Astrocyte (in vitro differentiated cells and primary cell): ENCODE measurements around the gene ITPRID2. TPM values are rescaled to one million over a fixed set of nuclear protein-coding genes. Genes with fewer than 3 reads are reported as not detected.

ENCODE experiments used
- DNase-seq: peaks from one replicate; pipeline ENCODE4 v3.0.0-alpha.2; 2010; ENCODE audit warnings: low read depth
- FAIRE-seq: peaks from 2 replicates; lab custom pipeline; 2011; peaks lifted over from hg19 to GRCh38; lab: Jason Lieb, UNC
- H2AFZ ChIP-seq: 2 replicates; pipeline ENCODE4 v1.6.0; 2012; ENCODE audit warnings: low read depth, low read length, inconsistent platforms
- H3K27ac ChIP-seq: 2 replicates; pipeline ENCODE4 v1.5.1; 2011; ENCODE audit warnings: low read depth, low read length, inconsistent platforms
- H3K27me3 ChIP-seq: 2 replicates; pipeline ENCODE4 v1.6.0; 2011; ENCODE audit warnings: low read length, inconsistent platforms; ENCODE audit not compliant: insufficient read depth
- H3K36me3 ChIP-seq: 2 replicates; pipeline ENCODE4 v1.5.1; 2011; ENCODE audit warnings: low read length, inconsistent platforms; ENCODE audit not compliant: insufficient read depth
- H3K4me1 ChIP-seq: 2 replicates; pipeline ENCODE4 v1.5.1; 2011; ENCODE audit warnings: low read length, inconsistent platforms; ENCODE audit not compliant: insufficient read depth
- H3K4me2 ChIP-seq: 2 replicates; pipeline ENCODE4 v1.6.0; 2012; ENCODE audit warnings: low read length, inconsistent platforms
- H3K4me3 ChIP-seq: 2 replicates; pipeline ENCODE4 v1.5.1; 2011; ENCODE audit warnings: low read depth, mild to moderate bottlenecking, low read length, inconsistent platforms; ENCODE audit not compliant: insufficient read depth
- H3K79me2 ChIP-seq: 2 replicates; pipeline ENCODE4 v1.6.0; 2012; ENCODE audit warnings: mild to moderate bottlenecking, low read length, inconsistent platforms; ENCODE audit not compliant: insufficient read depth
- H3K9ac ChIP-seq: 2 replicates; pipeline ENCODE4 v1.6.0; 2012; ENCODE audit warnings: mild to moderate bottlenecking, low read length, inconsistent platforms
- H3K9me3 ChIP-seq: 2 replicates; pipeline ENCODE4 v1.5.1; 2012; ENCODE audit warnings: low read depth, mild to moderate bottlenecking, low read length, inconsistent platforms; ENCODE audit not compliant: insufficient read depth
- H4K20me1 ChIP-seq: 2 replicates; pipeline ENCODE4 v1.6.0; 2012; ENCODE audit warnings: low read length, inconsistent platforms; ENCODE audit not compliant: insufficient read depth
- H3K27ac Mint-ChIP-seq: one replicate; pipeline ENCODE4 v1.8.0; 2021; ENCODE audit warnings: mild to moderate bottlenecking, mixed read lengths; ENCODE audit not compliant: unreplicated experiment
- H3K27me3 Mint-ChIP-seq: one replicate; pipeline ENCODE4 v1.8.0; 2021; ENCODE audit warnings: low read depth, mixed read lengths; ENCODE audit not compliant: unreplicated experiment
- H3K36me3 Mint-ChIP-seq: one replicate; pipeline ENCODE4 v1.8.0; 2021; ENCODE audit warnings: low read depth, mixed read lengths; ENCODE audit not compliant: unreplicated experiment
- H3K4me1 Mint-ChIP-seq: one replicate; pipeline ENCODE4 v1.8.0; 2021; ENCODE audit warnings: low read depth, mixed read lengths; ENCODE audit not compliant: unreplicated experiment
- H3K4me3 Mint-ChIP-seq: one replicate; pipeline ENCODE4 v1.8.0; 2021; ENCODE audit warnings: mild to moderate bottlenecking, moderate library complexity, mixed read lengths; ENCODE audit not compliant: unreplicated experiment
- H3K9me3 Mint-ChIP-seq: one replicate; pipeline ENCODE4 v1.8.0; 2021; ENCODE audit warnings: mild to moderate bottlenecking, mixed read lengths; ENCODE audit not compliant: unreplicated experiment
- CTCF ChIP-seq: IDR thresholded peaks from 2 replicates; pipeline ENCODE4 v1.5.1; 2011; ENCODE audit warnings: low read depth, mild to moderate bottlenecking, inconsistent platforms, low read length, moderate library complexity; ENCODE audit not compliant: insufficient read depth
- EZH2 ChIP-seq: IDR thresholded peaks from 2 replicates; pipeline ENCODE4 v1.6.1; 2012; ENCODE audit warnings: mild to moderate bottlenecking, low read length, inconsistent platforms; ENCODE audit not compliant: insufficient read depth
- total RNA-seq: library from RNA; stranded (reverse); gene quantifications from 2 replicates; pipeline ENCODE4 v1.2.1, GENCODE V29; 2021

Gene ITPRID2
- total RNA-seq, 1 donor from 2014 or later, result 272 TPM

- no peaks in the 10 kb centered on the region for H3K79me2 ChIP-seq
- FAIRE-seq (peak; percentile 41), DNase-seq (no peak)
- H3K9ac ChIP-seq, result no peak overlapping the region
- TF ChIP-seq CTCF, result no peak
- no peak for TF ChIP-seq EZH2
- H3K27me3 ChIP-seq, result no peaks in the 10 kb centered on the region
- no peaks in the 10 kb centered on the region for H3K4me1 ChIP-seq
- Mint-ChIP-seq H3K4me3 (no peak overlapping the region), H3K4me1 (peaks cover 9% of the 10 kb centered on the region), H3K36me3 (no peaks in the 10 kb centered on the region), H3K9me3 (no peaks in the 10 kb centered on the region), H3K27ac (no peak overlapping the region), H3K27me3 (no peaks in the 10 kb centered on the region)
- no peak overlapping the region for H2AFZ ChIP-seq
- no peaks in the 10 kb centered on the region for H3K36me3 ChIP-seq
- H3K9me3 ChIP-seq, result no peaks in the 10 kb centered on the region
- no peak overlapping the region for H3K4me3 ChIP-seq
- no peak overlapping the region for H3K4me2 ChIP-seq
- H3K27ac ChIP-seq, result no peak overlapping the region
- H4K20me1 ChIP-seq, result no peaks in the 10 kb centered on the region
These were observed 40.5 kb upstream of the ITPRID2 start for GRCh38 chr2:181850936-181851560.

GRCh38 chr2:181851726-181852125, 39.8 kb upstream of the ITPRID2 start:
- Histone ChIP-seq H3K79me2 (no peaks in the 10 kb centered on the region), H3K9ac (no peak overlapping the region), H3K27ac (no peak overlapping the region), H3K4me1 (no peaks in the 10 kb centered on the region), H3K27me3 (no peaks in the 10 kb centered on the region), H3K9me3 (no peaks in the 10 kb centered on the region), H4K20me1 (no peaks in the 10 kb centered on the region), H3K4me3 (no peak overlapping the region), H3K36me3 (no peaks in the 10 kb centered on the region), H3K4me2 (no peak overlapping the region), H2AFZ (no peak overlapping the region)
- no peaks in the 10 kb centered on the region for H3K36me3 Mint-ChIP-seq
- no peak overlapping the region for H3K4me3 Mint-ChIP-seq
- no peaks in the 10 kb centered on the region for H3K9me3 Mint-ChIP-seq
- H3K4me1 Mint-ChIP-seq, result peaks cover 9% of the 10 kb centered on the region
- H3K27me3 Mint-ChIP-seq, result no peaks in the 10 kb centered on the region
- FAIRE-seq (no peak), DNase-seq (no peak)
- H3K27ac Mint-ChIP-seq, result no peak overlapping the region
- TF ChIP-seq EZH2 (no peak), CTCF (no peak)

GRCh38 chr2:181853696-181854095, 37.8 kb upstream of the ITPRID2 start:
- Mint-ChIP-seq H3K4me3 (no peak overlapping the region), H3K9me3 (no peaks in the 10 kb centered on the region), H3K36me3 (no peaks in the 10 kb centered on the region), H3K27me3 (no peaks in the 10 kb centered on the region), H3K27ac (no peak overlapping the region), H3K4me1 (peaks cover 2% of the 10 kb centered on the region)
- Histone ChIP-seq H3K4me2 (no peak overlapping the region), H3K9ac (no peak overlapping the region), H2AFZ (no peak overlapping the region), H3K79me2 (no peaks in the 10 kb centered on the region), H3K4me1 (no peaks in the 10 kb centered on the region), H3K9me3 (no peaks in the 10 kb centered on the region), H3K36me3 (no peaks in the 10 kb centered on the region), H4K20me1 (no peaks in the 10 kb centered on the region), H3K27ac (no peak overlapping the region), H3K27me3 (no peaks in the 10 kb centered on the region), H3K4me3 (no peak overlapping the region)
- FAIRE-seq (no peak), DNase-seq (no peak)
- TF ChIP-seq EZH2 (no peak), CTCF (no peak)
